GM19240 (cell line): ENCODE results near the gene DENND2D.
"Not testable (repeated sequence)": the region's sequence is repeated elsewhere in the genome, so short reads cannot be mapped to it uniquely, and the experiment has no call there.

Experiments
- DNase-seq: peaks from one replicate; pipeline ENCODE4 v3.0.0; 2011; ENCODE audit warnings: low spot score; ENCODE audit not compliant: insufficient read length

The DENND2D gene

DNA sequence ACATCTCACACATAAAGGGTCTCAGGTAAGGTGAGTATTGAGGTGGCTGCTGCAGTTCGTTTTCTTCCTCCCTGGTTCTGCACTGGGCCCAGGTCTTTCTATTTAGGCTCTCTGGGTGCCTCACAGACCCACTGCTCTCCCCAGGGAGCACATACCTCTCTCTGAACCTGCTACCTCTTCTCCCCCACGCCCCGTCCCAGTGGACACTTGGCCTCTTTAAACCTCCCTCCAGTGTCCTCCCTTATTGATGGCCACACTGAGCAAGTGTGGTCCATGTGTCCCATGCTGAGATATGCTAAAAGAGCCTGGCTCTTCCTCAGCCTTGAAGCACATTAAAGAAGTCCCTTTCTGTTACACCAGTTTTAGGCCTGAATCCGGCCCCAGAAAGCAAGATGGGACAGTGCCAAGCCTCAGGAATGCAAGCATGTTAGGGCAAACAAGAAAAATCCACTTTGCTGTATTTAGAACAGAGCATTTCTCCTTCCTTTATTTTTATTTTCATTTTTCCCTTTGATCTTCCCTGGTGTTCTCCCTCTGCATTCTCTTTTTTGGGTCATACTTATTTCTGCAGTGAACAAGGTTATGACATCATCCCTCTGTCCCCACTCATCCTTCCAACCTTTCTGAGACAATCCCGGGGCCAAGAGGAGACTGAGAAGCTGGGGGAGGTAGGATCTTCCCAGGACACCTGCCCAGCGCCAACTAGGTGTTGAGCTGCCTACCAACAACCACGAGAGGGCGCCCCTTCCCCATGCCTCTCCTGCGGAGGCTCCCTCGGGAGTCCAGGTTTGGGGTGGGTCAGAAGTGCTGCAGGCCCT lies 22.1 kb upstream of the DENND2D start:
- DNase-seq = no peak

- DNase-seq = no peak
Observed at GRCh38 chr1:111221633-111222291, 21.3 kb upstream of the DENND2D start.

DNA sequence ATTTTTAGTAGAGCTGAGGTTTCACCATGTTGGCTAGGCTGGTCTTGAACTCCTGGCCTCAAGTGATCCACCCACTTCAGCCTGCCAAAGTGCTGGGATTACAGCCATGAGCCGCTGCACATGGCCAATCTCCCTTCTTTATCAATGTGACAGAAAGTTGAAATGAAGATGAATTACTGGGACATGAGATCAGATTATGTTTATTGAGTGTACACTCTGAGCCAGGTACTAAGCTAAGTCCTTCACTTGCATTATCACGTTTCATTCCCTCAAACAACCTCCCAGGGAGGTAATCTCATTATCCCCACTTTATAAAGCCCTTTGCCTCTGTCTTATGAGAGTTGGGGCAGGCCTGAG lies 20.8 kb upstream of the DENND2D start:
- DNase-seq = no peak

GRCh38 chr1:111220302-111220890 lies 19.9 kb upstream of the DENND2D start:
- no peak for DNase-seq

DNA sequence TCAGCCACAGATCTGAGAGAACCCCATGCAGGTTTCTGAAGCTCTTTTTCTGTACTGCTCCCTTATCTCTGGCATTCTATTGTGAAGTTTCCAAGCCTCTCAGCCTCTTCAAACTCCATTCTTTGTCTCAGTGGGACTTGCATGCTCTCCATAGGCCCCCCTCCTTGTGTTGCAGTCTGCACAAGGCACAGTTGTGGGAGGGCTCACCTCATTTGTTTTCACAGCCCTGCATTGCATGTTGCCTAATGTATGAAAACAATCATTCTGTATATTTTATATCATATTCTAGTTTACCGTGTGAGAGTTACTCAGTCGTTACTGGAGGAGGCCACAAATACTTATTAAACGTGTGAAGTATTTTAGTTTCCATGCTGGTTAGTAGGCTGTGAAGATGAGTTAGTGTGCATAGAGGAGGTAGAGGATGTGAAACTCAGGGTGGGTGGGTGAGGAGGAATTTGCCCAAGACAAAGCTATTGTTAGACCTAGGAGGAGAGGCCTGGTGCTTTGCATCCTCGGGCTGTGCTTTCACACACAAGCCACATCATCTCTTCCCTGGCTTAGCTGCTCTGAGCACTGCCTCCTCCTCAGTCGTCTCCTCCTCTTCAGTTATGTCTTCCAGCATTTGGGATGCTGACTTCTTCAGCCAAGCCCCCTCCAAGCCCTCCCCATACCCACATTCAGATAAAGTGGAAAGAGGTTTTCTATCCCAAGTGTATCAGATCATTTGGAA lies 19.3 kb upstream of the DENND2D start:
- no peak for DNase-seq

DNA sequence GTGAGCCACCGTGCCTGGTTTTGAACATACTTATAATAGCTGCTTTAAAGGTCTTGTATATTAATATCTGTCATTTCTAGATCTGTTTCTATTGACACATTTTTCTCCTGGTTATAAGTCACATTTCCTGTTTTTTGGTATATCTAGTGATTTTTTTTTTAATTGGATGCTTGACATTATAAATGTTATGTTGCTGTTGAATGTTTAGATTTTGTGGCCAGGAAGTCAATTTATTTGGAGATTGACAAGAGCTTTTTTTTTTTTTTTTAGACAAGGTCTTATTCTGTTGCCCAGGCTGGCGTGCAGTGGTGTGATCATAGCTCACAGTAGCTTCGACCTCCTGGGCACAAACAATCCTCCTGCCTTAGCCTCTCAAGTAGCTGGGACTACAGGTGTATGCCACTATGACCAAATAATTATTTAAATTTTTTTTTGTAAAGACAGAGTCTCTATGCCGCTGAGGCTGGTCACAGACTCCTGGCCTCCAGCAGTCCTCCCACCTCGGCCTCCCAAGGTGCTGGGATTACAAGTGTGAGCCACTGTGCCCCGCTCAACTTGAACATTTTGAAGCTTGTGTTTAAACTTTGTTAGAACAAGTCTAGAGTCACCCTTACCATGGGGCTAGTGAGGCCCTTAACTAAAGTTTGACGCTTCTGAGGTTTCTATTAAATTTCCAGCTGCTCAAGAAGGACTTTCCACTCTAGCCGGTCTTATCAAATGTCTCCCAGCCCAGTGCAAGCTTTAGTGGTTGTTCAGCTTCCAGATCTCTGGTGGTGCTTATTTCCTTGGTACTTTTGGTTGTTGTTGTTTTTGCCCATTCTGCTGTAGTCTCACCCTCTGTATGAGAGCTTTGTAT lies 18.5 kb upstream of the DENND2D start:
- no peak for DNase-seq

GRCh38 chr1:111217183-111217910 lies 16.9 kb upstream of the DENND2D start:
- DNase-seq = no peak

DNA sequence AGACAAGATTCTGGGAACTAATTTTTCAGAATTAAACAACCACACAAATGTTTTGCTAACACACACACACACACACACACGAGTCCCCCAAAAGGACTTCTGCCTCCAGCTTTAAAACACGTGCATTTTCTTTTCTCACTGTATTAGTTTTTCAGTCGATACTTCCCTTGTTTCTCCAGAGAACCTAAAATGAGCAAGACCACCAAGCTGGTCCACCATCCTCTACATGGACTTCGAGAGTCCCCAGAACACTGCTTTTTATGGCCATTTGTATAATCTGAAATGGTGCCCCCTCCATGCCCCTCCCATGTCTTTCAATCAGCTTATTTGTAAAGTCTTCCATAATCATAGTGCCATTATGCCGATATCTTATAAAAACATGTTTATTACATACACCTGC lies 16.3 kb upstream of the DENND2D start:
- no peak for DNase-seq

GRCh38 chr1:111215285-111215684 lies 14.8 kb upstream of the DENND2D start:
- not testable (repeated sequence) for DNase-seq

GRCh38 chr1:111214884-111215283 lies 14.4 kb upstream of the DENND2D start:
- DNase-seq = no peak

DNA sequence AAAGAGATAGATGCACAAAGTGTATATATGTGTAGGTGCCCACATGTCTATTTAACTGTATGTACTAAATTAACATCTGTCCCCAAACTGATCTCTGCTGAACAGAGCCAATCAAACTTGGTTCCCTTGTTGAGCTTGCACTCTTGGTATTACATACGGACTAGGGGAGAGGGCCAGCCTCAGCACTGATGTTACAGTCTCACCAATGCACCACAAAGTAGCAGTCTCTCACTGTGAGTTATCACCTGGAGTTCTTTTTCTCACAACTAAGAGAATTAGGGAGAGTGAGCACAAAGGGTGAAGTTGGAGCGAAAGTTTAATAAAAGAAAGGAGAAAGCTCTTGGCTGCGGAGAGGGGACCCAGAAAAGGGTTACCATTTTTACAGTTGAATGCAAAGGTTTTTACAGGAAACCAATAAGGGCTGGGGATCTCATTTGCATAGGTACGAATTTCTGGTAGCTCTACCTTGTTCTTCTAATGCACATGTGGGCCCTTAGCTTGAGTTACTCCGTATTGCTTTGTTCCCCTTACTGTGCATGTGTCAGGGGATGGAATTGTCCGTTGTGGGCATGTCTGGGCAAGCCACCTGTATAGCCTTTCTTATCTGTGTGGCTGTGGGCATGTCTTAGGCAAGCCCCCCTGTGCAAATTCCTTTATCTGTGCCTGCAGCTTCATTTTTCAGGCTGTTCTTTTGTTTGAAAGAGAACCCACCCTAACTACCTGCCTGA lies 13.8 kb upstream of the DENND2D start:
- no peak for DNase-seq

GRCh38 chr1:111213412-111213811 lies 13.0 kb upstream of the DENND2D start:
- DNase-seq = no peak

- DNase-seq = no peak
Observed at GRCh38 chr1:111212634-111213335, 12.3 kb upstream of the DENND2D start.

DNA sequence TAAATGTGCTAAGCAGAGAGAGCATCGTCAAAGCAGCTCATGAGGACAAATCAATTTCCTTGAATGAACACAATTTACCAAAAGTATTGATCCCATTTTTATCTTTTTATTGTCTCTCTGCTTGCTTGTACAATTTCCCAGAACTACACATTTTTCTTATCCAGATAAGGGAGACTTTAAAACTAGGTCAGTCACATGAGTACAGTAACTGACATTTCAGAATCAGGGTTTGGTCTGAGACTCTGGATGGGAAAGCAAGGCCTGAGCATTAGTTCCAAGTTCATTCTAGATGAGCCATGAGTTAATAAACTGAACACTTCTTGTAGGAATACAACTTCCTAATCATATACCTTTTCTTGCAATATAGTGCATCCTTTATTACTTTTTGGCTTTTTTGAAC lies 11.5 kb upstream of the DENND2D start:
- DNase-seq = no peak

GRCh38 chr1:111209622-111210021 lies 9.2 kb upstream of the DENND2D start:
- no peak for DNase-seq

- DNase-seq = no peak
Observed at GRCh38 chr1:111208921-111209320, 8.5 kb upstream of the DENND2D start.

DNA sequence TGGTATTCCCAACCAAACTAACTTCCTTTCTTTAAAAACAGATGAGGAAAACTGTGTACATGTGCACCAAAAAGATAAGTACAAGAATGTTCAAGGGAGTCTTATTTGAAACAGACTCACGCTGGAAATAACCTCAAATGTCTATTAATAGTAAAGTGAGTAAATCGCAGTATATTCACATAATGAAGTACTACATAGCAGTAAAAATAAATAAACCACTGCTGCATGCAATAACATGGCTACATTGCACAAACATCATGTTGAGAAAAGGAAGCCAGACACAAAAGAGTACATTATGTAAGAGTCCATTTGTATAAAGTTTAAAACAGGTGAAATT lies 5.2 kb upstream of the DENND2D start:
- no peak for DNase-seq

GRCh38 chr1:111204983-111205713 lies 4.7 kb upstream of the DENND2D start:
- no peak for DNase-seq
